Bronchial epithelial cell (primary cell): ENCODE data around the gene RABGAP1L. TPM values are rescaled to one million over a fixed set of nuclear protein-coding genes. Genes with fewer than 3 reads are reported as not detected.

Experiments used
- DNase-seq: peaks from one replicate; pipeline ENCODE4 v3.0.0-alpha.2; 2010; ENCODE audit warnings: low read depth
- FAIRE-seq: peaks from 2 replicates; lab custom pipeline; 2011; peaks lifted over from hg19 to GRCh38; lab: Jason Lieb, UNC
- H3K27me3 ChIP-seq: 2 replicates; pipeline ENCODE4 v1.5.1; 2011; ENCODE audit warnings: low read length; ENCODE audit not compliant: control insufficient read depth, insufficient read depth
- H3K36me3 ChIP-seq: 2 replicates; pipeline ENCODE4 v1.5.1; 2011; ENCODE audit warnings: low read length; ENCODE audit not compliant: control insufficient read depth, insufficient read depth
- H3K4me3 ChIP-seq: 2 replicates; pipeline ENCODE4 v1.5.1; 2011; ENCODE audit warnings: mild to moderate bottlenecking, low read depth, low read length, control low read depth
- CTCF ChIP-seq: IDR thresholded peaks from 2 replicates; pipeline ENCODE4 v1.5.1; 2011; ENCODE audit warnings: mild to moderate bottlenecking, moderate library complexity, low read length, control low read depth, inconsistent platforms; ENCODE audit not compliant: insufficient read depth, severe bottlenecking
- total RNA-seq: library from RNA; depleted of rRNA; stranded (reverse); fragments of >200 nt; gene quantifications from 2 replicates; pipeline ENCODE4 v1.2.1, GENCODE V29; 2014

The RABGAP1L gene
- total RNA-seq, 1 donor from 2014 or later: 37.4 TPM

GRCh38 chr1:174152427-174152826, 6.9 kb upstream of the RABGAP1L start:
- H3K4me3 ChIP-seq: no peak overlapping the region
- H3K36me3 ChIP-seq: no peaks in the 10 kb centered on the region
- H3K27me3 ChIP-seq: no peaks in the 10 kb centered on the region
- TF ChIP-seq CTCF: no peak
- peak; percentile 46 for DNase-seq
- no peak for FAIRE-seq

GRCh38 chr1:174153085-174153824, 6.1 kb upstream of the RABGAP1L start:
- FAIRE-seq (no peak), DNase-seq (peak; percentile 93)
- no peak overlapping the region for H3K4me3 ChIP-seq
- H3K27me3 ChIP-seq: no peaks in the 10 kb centered on the region
- no peaks in the 10 kb centered on the region for H3K36me3 ChIP-seq
- no peak for TF ChIP-seq CTCF

- no peaks in the 10 kb centered on the region for H3K36me3 ChIP-seq
- H3K4me3 ChIP-seq: no peak overlapping the region
- DNase-seq: no peak
- FAIRE-seq: no peak
- no peaks in the 10 kb centered on the region for H3K27me3 ChIP-seq
- no peak for TF ChIP-seq CTCF
Observed at GRCh38 chr1:174153825-174154107, 5.6 kb upstream of the RABGAP1L start.

- DNase-seq (no peak), FAIRE-seq (no peak)
- H3K36me3 ChIP-seq: no peaks in the 10 kb centered on the region
- H3K4me3 ChIP-seq: no peak overlapping the region
- no peaks in the 10 kb centered on the region for H3K27me3 ChIP-seq
- no peak for TF ChIP-seq CTCF
Observed at GRCh38 chr1:174156437-174156836, 2.9 kb upstream of the RABGAP1L start.

GRCh38 chr1:174157157-174157806, 2.0 kb upstream of the RABGAP1L start:
- DNase-seq (peak; percentile 86), FAIRE-seq (no peak)
- TF ChIP-seq CTCF: no peak
- Histone ChIP-seq H3K4me3 (no peak overlapping the region), H3K36me3 (no peaks in the 10 kb centered on the region), H3K27me3 (no peaks in the 10 kb centered on the region)
